ENCODE data around the gene MMP24OS. TPM values are rescaled to one million over a fixed set of nuclear protein-coding genes. Genes with fewer than 3 reads are reported as not detected.
"Not testable (repeated sequence)": the region's sequence is repeated elsewhere in the genome, so short reads cannot be mapped to it uniquely, and the experiment has no call there.

The MMP24OS gene
- total and polyA plus RNA-seq, 2 of the 4 experiments (the other 2 are of a cell fraction): 5.9 to 64.9 TPM

GRCh38 chr20:35316086-35316485 is 38.2 kb upstream of the MMP24OS start (continued):
- TF ChIP-seq CEBPB (IDR thresholded peaks at IDR 0.05; ENCODE audit: low read depth, low read length) (no peak), CHD1 (IDR thresholded peaks at IDR 0.05; ENCODE audit: low read depth, low read length) (no peak), RAD21 (IDR thresholded peaks at IDR 0.05; ENCODE audit: low read length) (no peak)

GRCh38 chr20:35315632-35316020 is 37.7 kb upstream of the MMP24OS start:
- WGBS, 2 experiments (ENCODE audit: extremely low coverage in 2 of 2, insufficient read length in 1 of 2): 85% methylated on average over 3 of the region's 7 CpGs; no CpG with 5 or more reads in 1 of the 2 experiments
- H3K4me2 ChIP-seq (ENCODE audit: low read depth, low read length); BruUV-seq (replicated peaks); POLR2A ChIA-PET (ENCODE audit: unreplicated experiment); H3K4me3 ChIP-seq (ENCODE audit: insufficient read depth, low read depth, low read length); in situ Hi-C loops (cut with MboI; ENCODE audit: low sequenced_read_pairs); H2AFZ ChIP-seq (replicated peaks; ENCODE audit: low read length, poor library complexity); H3K36me3 ChIP-seq (ENCODE audit: control insufficient read depth, insufficient read depth, low read length); H3K9me3 ChIP-seq (ENCODE audit: control insufficient read depth, insufficient read depth, low read length); intact Hi-C loops (cut with micrococcal nuclease); CTCF ChIA-PET; H4K20me1 ChIP-seq (ENCODE audit: insufficient read depth, low read length); H3K27me3 ChIP-seq (ENCODE audit: control insufficient read depth, insufficient read depth, low read length); dilution Hi-C loops (cut with HindIII; ENCODE audit: low sequenced_read_pairs, unreplicated experiment): not testable (repeated sequence)
- H4K5ac ChIP-seq (ENCODE audit: low read depth, low read length): peak overlapping the region; percentile 96
- peak overlapping the region; percentile 74 for H2AK9ac ChIP-seq (replicated peaks; ENCODE audit: low read depth, low read length, poor library complexity)
- H3K18ac ChIP-seq (ENCODE audit: low read depth, low read length): peak overlapping the region; percentile 93
- H3K79me1 ChIP-seq (ENCODE audit: low read depth in 1 of 2, low read length in 2 of 2): peaks cover 0 to 46% of the 10 kb centered on the region in 2 experiments; a peak in 2 of 4 replicates
- peak overlapping the region; percentile 89 for H2BK5ac ChIP-seq (ENCODE audit: low read depth, low read length, poor library complexity, severe bottlenecking)
- peaks cover 49% of the 10 kb centered on the region for H3K4me1 ChIP-seq (ENCODE audit: control insufficient read depth, insufficient read depth, low read length)
- DNase-seq: peak; percentile 58
- H3K56ac ChIP-seq (ENCODE audit: extremely low read depth, insufficient read depth, low read length): peak overlapping the region; percentile 42
- H4K91ac ChIP-seq (ENCODE audit: insufficient read depth, low read depth, low read length): peak overlapping the region; percentile 94
- peak overlapping the region; percentile 90 for H3K27ac ChIP-seq (ENCODE audit: insufficient read depth, low read length)
- H3K9me1 ChIP-seq (ENCODE audit: insufficient read depth, low read length): peaks cover 44% of the 10 kb centered on the region
- H3K9ac ChIP-seq (ENCODE audit: low read depth, low read length): 0 out of 2 replicates have a peak overlapping the region, but pooled peaks have one; percentile 21
- peak overlapping the region; percentile 96 for H2BK120ac ChIP-seq (ENCODE audit: low read depth, low read length)
- H4K8ac ChIP-seq (ENCODE audit: low read depth in 2 of 2, low read length in 2 of 2): peak overlapping the region; percentile 58 to 94
- H3K23ac ChIP-seq (ENCODE audit: low read depth, low read length): peak overlapping the region; percentile 71; the same call in 1 of the 2 replicates
- peak; percentile 2; the same call in 1 of the 2 replicates for ATAC-seq (ENCODE audit: low read depth)
- peak overlapping the region; percentile 95 for H2BK15ac ChIP-seq (ENCODE audit: low read depth, low read length)
- H3K4ac ChIP-seq (ENCODE audit: low read depth, low read length): peak overlapping the region; percentile 86
- peak overlapping the region; percentile 69 for H3K14ac ChIP-seq (replicated peaks; ENCODE audit: low read depth, low read length)
- H2AK5ac ChIP-seq (ENCODE audit: low read depth, low read length): peak overlapping the region; percentile 99
- peak overlapping the region; percentile 89 for H2BK20ac ChIP-seq (ENCODE audit: low read depth, low read length)
